Suprapubic skin (tissue), 4 donors: ENCODE data around the gene SLCO3A1. TPM values are rescaled to one million over a fixed set of nuclear protein-coding genes. Genes with fewer than 3 reads are reported as not detected.

Experiments
- DNase-seq, 2 donors: peaks; one replicate each; pipeline ENCODE4 v3.0.0-alpha.2; 2019; ENCODE audit warnings: low spot score in 2 of 2
- H3K27ac ChIP-seq: fragments of 200-600 bp; sonication (generic); one replicate; pipeline ENCODE4 v1.5.1; 2019
- H3K27me3 ChIP-seq: fragments of 200-600 bp; sonication (generic); one replicate; pipeline ENCODE4 v1.5.1; 2019
- H3K36me3 ChIP-seq: fragments of 200-600 bp; sonication (generic); one replicate; pipeline ENCODE4 v1.5.1; 2019
- H3K4me1 ChIP-seq: fragments of 200-600 bp; sonication (generic); one replicate; pipeline ENCODE4 v1.5.1; 2019
- H3K4me3 ChIP-seq: fragments of 200-600 bp; sonication (generic); one replicate; pipeline ENCODE4 v1.5.1; 2019; ENCODE audit warnings: mild to moderate bottlenecking
- H3K9me3 ChIP-seq: fragments of 200-600 bp; sonication (generic); one replicate; pipeline ENCODE4 v1.5.1; 2019
- CTCF ChIP-seq, 2 donors: fragments of 200-600 bp in 1 of 2; fragments of 450-650 bp in 1 of 2; sonication (generic) in 1 of 2; IDR thresholded peaks; one replicate each; pipeline ENCODE4 v1.5.1; 2016 to 2019; ENCODE audit warnings: antibody characterized with exemption in 2 of 2, mild to moderate bottlenecking in 1 of 2, moderate library complexity in 1 of 2
- EP300 ChIP-seq: sonication (generic); formaldehyde crosslinking; IDR thresholded peaks from one replicate; pipeline ENCODE4 v1.6.1; 2017; ENCODE audit warnings: antibody characterized with exemption
- POLR2A ChIP-seq, 2 donors: fragments of 450-650 bp; IDR thresholded peaks; one replicate each; pipeline ENCODE4 v1.6.1; 2017; ENCODE audit warnings: antibody characterized with exemption in 2 of 2, mild to moderate bottlenecking in 2 of 2, moderate library complexity in 2 of 2
- POLR2AphosphoS5 ChIP-seq, 3 donors: sonication (generic); formaldehyde crosslinking; IDR thresholded peaks; one replicate each; pipeline ENCODE4 v1.6.1; 2017; ENCODE audit warnings: antibody characterized with exemption in 3 of 3
- WGBS: methylation state at CpG from one replicate; pipeline ENCODE4 v1.1.5; 2018; 5-methylcytosine and 5-hydroxymethylcytosine counted together
- total RNA-seq, 4 donors: library from RNA; depleted of rRNA; stranded (reverse); fragments of >200 nt; gene quantifications; one replicate each; pipeline ENCODE4 v1.1.0, GENCODE V29; 2016

Gene SLCO3A1
- total RNA-seq, 4 donors from 2014 or later: 29.0 to 131 (median 44.6) TPM

GRCh38 chr15:92077353-92078085 lies 224.0 kb downstream of the SLCO3A1 start:
- Histone ChIP-seq H3K27me3 (no peaks in the 10 kb centered on the region), H3K27ac (no peak overlapping the region), H3K9me3 (no peaks in the 10 kb centered on the region), H3K4me1 (peaks cover 49% of the 10 kb centered on the region), H3K36me3 (no peaks in the 10 kb centered on the region), H3K4me3 (no peak overlapping the region)
- DNase-seq: peak in 1 of 2 donors; percentile 81
- TF ChIP-seq CTCF (IDR thresholded peaks at IDR 0.05) (peak; percentile 71 to 72), POLR2AphosphoS5 (IDR thresholded peaks at IDR 0.05) (no peak)
- 76% methylated on average over 11 of the region's 13 CpGs for WGBS

- H3K4me1 ChIP-seq: peaks cover 50% of the 10 kb centered on the region
Observed at GRCh38 chr15:92078270-92078669, 224.8 kb downstream of the SLCO3A1 start.

GRCh38 chr15:92079047-92079446 lies 225.5 kb downstream of the SLCO3A1 start:
- no peak for DNase-seq
- H3K27ac ChIP-seq: no peak overlapping the region
- no peaks in the 10 kb centered on the region for H3K9me3 ChIP-seq
- H3K27me3 ChIP-seq: no peaks in the 10 kb centered on the region
- no peaks in the 10 kb centered on the region for H3K36me3 ChIP-seq
- 100% methylated on average over 2 of the region's 3 CpGs for WGBS
- H3K4me1 ChIP-seq: peaks cover 45% of the 10 kb centered on the region
- TF ChIP-seq POLR2AphosphoS5 (IDR thresholded peaks at IDR 0.05) (no peak), EP300 (no peak), POLR2A (IDR thresholded peaks at IDR 0.05) (no peak), CTCF (IDR thresholded peaks at IDR 0.05) (no peak)
- no peak overlapping the region for H3K4me3 ChIP-seq

More at GRCh38 chr15:92078270-92078669, 224.8 kb downstream of the SLCO3A1 start:
- no peak for DNase-seq
- TF ChIP-seq CTCF (IDR thresholded peaks at IDR 0.05): no peak
- no peak for TF ChIP-seq POLR2A (IDR thresholded peaks at IDR 0.05)
- TF ChIP-seq POLR2AphosphoS5 (IDR thresholded peaks at IDR 0.05): no peak
- TF ChIP-seq EP300: no peak
- Histone ChIP-seq H3K36me3 (no peaks in the 10 kb centered on the region), H3K27ac (no peak overlapping the region), H3K27me3 (no peaks in the 10 kb centered on the region), H3K4me3 (no peak overlapping the region), H3K9me3 (no peaks in the 10 kb centered on the region)
- 92% methylated on average over 6 of the region's 6 CpGs for WGBS

- H3K9me3 ChIP-seq: no peaks in the 10 kb centered on the region
- 91% methylated on average over 7 of the region's 10 CpGs for whole genome bisulfite sequencing
- H3K4me3 ChIP-seq: no peak overlapping the region
- peak in 1 of 2 donors; percentile 52 for DNase-seq
- no peaks in the 10 kb centered on the region for H3K27me3 ChIP-seq
- no peak overlapping the region for H3K27ac ChIP-seq
- TF ChIP-seq POLR2A (IDR thresholded peaks at IDR 0.05) (no peak), CTCF (IDR thresholded peaks at IDR 0.05) (no peak), POLR2AphosphoS5 (IDR thresholded peaks at IDR 0.05) (no peak), EP300 (no peak)
- H3K36me3 ChIP-seq: no peaks in the 10 kb centered on the region
- peaks cover 38% of the 10 kb centered on the region for H3K4me1 ChIP-seq
Observed at GRCh38 chr15:92079647-92080255, 226.2 kb downstream of the SLCO3A1 start.

GRCh38 chr15:92082006-92082843 lies 228.7 kb downstream of the SLCO3A1 start:
- Histone ChIP-seq H3K27ac (no peak overlapping the region), H3K36me3 (no peaks in the 10 kb centered on the region), H3K4me1 (peaks cover 17% of the 10 kb centered on the region), H3K27me3 (no peaks in the 10 kb centered on the region), H3K9me3 (no peaks in the 10 kb centered on the region), H3K4me3 (no peak overlapping the region)
- TF ChIP-seq POLR2A (IDR thresholded peaks at IDR 0.05) (no peak), EP300 (no peak), POLR2AphosphoS5 (IDR thresholded peaks at IDR 0.05) (no peak), CTCF (IDR thresholded peaks at IDR 0.05) (peak; percentile 71 to 85)
- WGBS: 16% methylated on average over 10 of the region's 10 CpGs
- no peak for DNase-seq
